Liver (tissue), 9 donors: Measurements from ENCODE around the gene FAM20C. TPM values are rescaled to one million over a fixed set of nuclear protein-coding genes. Genes with fewer than 3 reads are reported as not detected.
"Not testable (repeated sequence)": the region's sequence is repeated elsewhere in the genome, so short reads cannot be mapped to it uniquely, and the experiment has no call there.

ENCODE experiments used
- DNase-seq: peaks from one replicate; pipeline ENCODE4 v3.0.0-alpha.2; 2017; ENCODE audit warnings: low spot score
- H3K27ac ChIP-seq, 2 donors: one replicate each; pipeline ENCODE4 v1.7.0; 2013; ENCODE audit warnings: inconsistent platforms in 2 of 2, low read length in 2 of 2, control low read depth in 1 of 2, low read depth in 1 of 2, mild to moderate bottlenecking in 1 of 2
- H3K27me3 ChIP-seq, 4 donors: one replicate each; pipeline versions ENCODE4 v1.6.1 to v1.7.0; 2013; ENCODE audit warnings: low read length in 3 of 4, inconsistent platforms in 1 of 4, mild to moderate bottlenecking in 1 of 4, moderate library complexity in 1 of 4; ENCODE audit not compliant: control insufficient read depth in 4 of 4, insufficient read depth in 4 of 4
- H3K36me3 ChIP-seq, 4 donors: one replicate each; pipeline versions ENCODE4 v1.6.1 to v1.7.0; 2013; ENCODE audit warnings: low read length in 3 of 4, mild to moderate bottlenecking in 3 of 4, low read depth in 1 of 4, moderate library complexity in 1 of 4; ENCODE audit not compliant: control insufficient read depth in 4 of 4, insufficient read depth in 3 of 4
- H3K4me1 ChIP-seq, 4 donors: one replicate each; pipeline versions ENCODE4 v1.6.1 to v1.7.0; 2013; ENCODE audit warnings: low read length in 3 of 4, mild to moderate bottlenecking in 3 of 4, moderate library complexity in 1 of 4; ENCODE audit not compliant: control insufficient read depth in 4 of 4, insufficient read depth in 4 of 4
- H3K4me3 ChIP-seq, 3 donors: one replicate each; pipeline versions ENCODE4 v1.6.1 to v1.7.0; 2013; ENCODE audit warnings: low read length in 3 of 3, control low read depth in 1 of 3, low read depth in 1 of 3, mild to moderate bottlenecking in 1 of 3
- H3K9ac ChIP-seq, 2 donors: one replicate each; pipeline ENCODE4 v1.7.0; 2013; ENCODE audit warnings: low read length in 2 of 2, mild to moderate bottlenecking in 2 of 2, moderate library complexity in 2 of 2, control low read depth in 1 of 2, low read depth in 1 of 2
- H3K9me3 ChIP-seq, 4 donors: one replicate each; pipeline versions ENCODE4 v1.6.1 to v1.7.0; 2013; ENCODE audit warnings: low read length in 3 of 4; ENCODE audit not compliant: control insufficient read depth in 4 of 4
- ATF3 ChIP-seq: IDR thresholded peaks from 2 replicates; pipeline ENCODE4 v1.6.1; 2016; ENCODE audit warnings: antibody characterized with exemption
- CTCF ChIP-seq: fragments of 150-350 bp; IDR thresholded peaks from 2 replicates; pipeline ENCODE4 v1.5.1; 2017; ENCODE audit warnings: improper control_type of control experiment, low read depth, low read length; ENCODE audit not compliant: missing input control
- FOXA1 ChIP-seq: IDR thresholded peaks from 2 replicates; pipeline ENCODE4 v1.6.1; 2016; ENCODE audit warnings: antibody characterized with exemption
- FOXA2 ChIP-seq: IDR thresholded peaks from 2 replicates; pipeline ENCODE4 v1.6.1; 2016; ENCODE audit warnings: antibody characterized with exemption
- GABPA ChIP-seq, 2 donors: IDR thresholded peaks in 1 of 2; conservative IDR thresholded peaks in 1 of 2; 2 replicates each; pipeline ENCODE4 v1.6.1; 2016; ENCODE audit warnings: antibody characterized with exemption in 2 of 2, mild to moderate bottlenecking in 1 of 2, moderate library complexity in 1 of 2
- HNF4A ChIP-seq, 2 donors: conservative IDR thresholded peaks; 2 replicates each; pipeline ENCODE4 v1.6.1; 2016; ENCODE audit warnings: antibody characterized with exemption in 2 of 2, mild to moderate bottlenecking in 2 of 2
- JUND ChIP-seq, 2 donors: IDR thresholded peaks; 2 replicates each; pipeline ENCODE4 v1.6.1; 2016; ENCODE audit warnings: antibody characterized with exemption in 2 of 2
- MAX ChIP-seq: IDR thresholded peaks from 2 replicates; pipeline ENCODE4 v1.6.1; 2016; ENCODE audit warnings: antibody characterized with exemption
- NR2F2 ChIP-seq: IDR thresholded peaks from 2 replicates; pipeline ENCODE4 v1.6.1; 2016; ENCODE audit warnings: antibody characterized with exemption
- RAD21 ChIP-seq, 2 donors: IDR thresholded peaks; 2 replicates each; pipeline ENCODE4 v1.6.1; 2016; ENCODE audit warnings: antibody characterized with exemption in 2 of 2, mild to moderate bottlenecking in 2 of 2
- REST ChIP-seq: IDR thresholded peaks from 2 replicates; pipeline ENCODE4 v1.6.1; 2016; ENCODE audit warnings: antibody characterized with exemption, mild to moderate bottlenecking
- RXRA ChIP-seq, 2 donors: IDR thresholded peaks; 2 replicates each; pipeline ENCODE4 v1.6.1; 2017 to 2018; ENCODE audit warnings: antibody characterized with exemption in 2 of 2, mild to moderate bottlenecking in 1 of 2
- TAF1 ChIP-seq: conservative IDR thresholded peaks from 2 replicates; pipeline ENCODE4 v1.6.1; 2016; ENCODE audit warnings: antibody characterized with exemption, mild to moderate bottlenecking
- WGBS: extraction: QIAGEN DNeasy Blood & Tissue Kit; methylation state at CpG from one replicate; pipeline ENCODE4 v1.1.7; 2013; 5-methylcytosine and 5-hydroxymethylcytosine counted together
- polyA plus RNA-seq, 2 donors: library from polyadenylated mRNA; stranded (reverse) in 1 of 2; unstranded in 1 of 2; fragments of 200-250 nt in 1 of 2; fragments of >200 nt in 1 of 2; fragmentation: Nextera tagmentation in 1 of 2; extraction: Ambion mirVana in 1 of 2; gene quantifications; one replicate each; pipeline versions ENCODE4 v1.2.1 to v1.2.3, GENCODE V29; 2013 to 2015
- total RNA-seq, 2 donors: library from RNA; depleted of rRNA; stranded (reverse); fragments of >200 nt; gene quantifications; one replicate each; pipeline ENCODE4 v1.2.3, GENCODE V29; 2014
- donor health status: healthy.
- donor health status: healthy.
- donor health status: healthy.
- donor health status: healthy.
- donor health status: healthy.

The FAM20C gene
- total and polyA plus RNA-seq, 4 donors = 13.4 to 40.4 (median 31.5) TPM

GRCh38 chr7:295155-296154 lies 103.1 kb downstream of the FAM20C start (continued):
- TF ChIP-seq CTCF = no peak
- TF ChIP-seq MAX = no peak

- Histone ChIP-seq H3K27ac (no peak overlapping the region), H3K4me1 (no peaks in the 10 kb centered on the region), H3K36me3 (no peaks in the 10 kb centered on the region), H3K9ac (no peak overlapping the region), H3K4me3 (no peak overlapping the region), H3K27me3 (peaks cover 5 to 9% (median 7%) of the 10 kb centered on the region in 4 donors), H3K9me3 (no peaks in the 10 kb centered on the region)
- no peak for DNase-seq
- TF ChIP-seq GABPA (IDR thresholded peaks at IDR 0.05 in 1 of 2, conservative IDR thresholded peaks at IDR 0.05 in 1 of 2) = no peak
- no peak for TF ChIP-seq RXRA (IDR thresholded peaks at IDR 0.05)
- TF ChIP-seq MAX = no peak
- TF ChIP-seq NR2F2 = no peak
- no peak for TF ChIP-seq HNF4A (conservative IDR thresholded peaks at IDR 0.05)
- WGBS = 90% methylated on average over 18 of the region's 20 CpGs
Measured at GRCh38 chr7:296373-296945, 104.1 kb downstream of the FAM20C start.

GRCh38 chr7:297141-297540 lies 104.8 kb downstream of the FAM20C start:
- WGBS = 85% methylated on average over 23 of the region's 24 CpGs
- H3K27ac ChIP-seq, H3K36me3 ChIP-seq, H3K4me1 ChIP-seq, H3K4me3 ChIP-seq, H3K9ac ChIP-seq, H3K9me3 ChIP-seq, DNase-seq, H3K27me3 ChIP-seq: not testable (repeated sequence)

- WGBS = 87% methylated on average over 24 of the region's 24 CpGs
- Histone ChIP-seq H3K4me3 (no peak overlapping the region), H3K4me1 (no peaks in the 10 kb centered on the region), H3K9ac (no peak overlapping the region), H3K27ac (no peak overlapping the region), H3K27me3 (peaks cover 2 to 7% (median 5%) of the 10 kb centered on the region in 4 donors), H3K36me3 (no peaks in the 10 kb centered on the region), H3K9me3 (no peaks in the 10 kb centered on the region)
- no peak for DNase-seq
- TF ChIP-seq MAX (no peak), TAF1 (no peak), ATF3 (no peak), RXRA (IDR thresholded peaks at IDR 0.05) (no peak), HNF4A (conservative IDR thresholded peaks at IDR 0.05) (no peak), JUND (IDR thresholded peaks at IDR 0.05) (no peak), REST (no peak), FOXA1 (no peak), NR2F2 (no peak), RAD21 (IDR thresholded peaks at IDR 0.05) (no peak), FOXA2 (no peak)
Measured at GRCh38 chr7:297611-298374, 105.4 kb downstream of the FAM20C start.
